HL-60 (cell line): ENCODE data around the gene GCM1.

Experiments
- DNase-seq, 2 experiments: peaks; one replicate each; pipeline ENCODE4 v3.0.0-alpha.2; 2010 to 2020; ENCODE audit warnings: low read depth in 1 of 2, low spot score in 1 of 2
- H3K27ac ChIP-seq: fragments of 250-450 bp; sonication (Bioruptor Pico); replicated peaks from 2 replicates; pipeline ENCODE4 v1.5.1; 2020; ENCODE audit warnings: mild to moderate bottlenecking, moderate library complexity
- H3K27me3 ChIP-seq: fragments of 250-450 bp; sonication (Bioruptor Pico); 2 replicates; pipeline ENCODE4 v1.5.1; 2021; ENCODE audit warnings: mild to moderate bottlenecking, moderate library complexity; ENCODE audit not compliant: insufficient read depth, poor library complexity, severe bottlenecking
- H3K4me3 ChIP-seq: replicated peaks from 2 replicates; pipeline ENCODE4 v1.5.1; 2011; ENCODE audit warnings: mild to moderate bottlenecking, control low read depth, low read length; ENCODE audit not compliant: insufficient read depth
- GABPA ChIP-seq: IDR thresholded peaks from 2 replicates; pipeline ENCODE4 v1.6.1; 2012; ENCODE audit warnings: low read depth
- POLR2AphosphoS5 ChIP-seq: IDR thresholded peaks from 2 replicates; pipeline ENCODE4 v1.6.1; 2012; ENCODE audit warnings: low read depth
- REST ChIP-seq: IDR thresholded peaks from 2 replicates; pipeline ENCODE4 v1.6.1; 2012; ENCODE audit warnings: low read depth; ENCODE audit not compliant: insufficient replicate concordance
- SPI1 ChIP-seq: IDR thresholded peaks from 2 replicates; pipeline ENCODE4 v1.6.1; 2012; ENCODE audit warnings: low read depth, mild to moderate bottlenecking, borderline replicate concordance
- TF ChIP-seq, protein P1 (sequence below): IDR thresholded peaks from one replicate; pipeline ENCODE4 v1.5.1; 2011; ENCODE audit warnings: low read length, control low read depth, inconsistent platforms; ENCODE audit not compliant: insufficient read depth

GCM1 gene

GRCh38 chr6:53119772-53120409, 28.8 kb downstream of the GCM1 start:
- no peaks in the 10 kb centered on the region for H3K27me3 ChIP-seq
- no peak overlapping the region for H3K4me3 ChIP-seq
- TF ChIP-seq GABPA (no peak), POLR2AphosphoS5 (no peak), SPI1 (no peak), REST (no peak)
- TF ChIP-seq, protein P1, sequence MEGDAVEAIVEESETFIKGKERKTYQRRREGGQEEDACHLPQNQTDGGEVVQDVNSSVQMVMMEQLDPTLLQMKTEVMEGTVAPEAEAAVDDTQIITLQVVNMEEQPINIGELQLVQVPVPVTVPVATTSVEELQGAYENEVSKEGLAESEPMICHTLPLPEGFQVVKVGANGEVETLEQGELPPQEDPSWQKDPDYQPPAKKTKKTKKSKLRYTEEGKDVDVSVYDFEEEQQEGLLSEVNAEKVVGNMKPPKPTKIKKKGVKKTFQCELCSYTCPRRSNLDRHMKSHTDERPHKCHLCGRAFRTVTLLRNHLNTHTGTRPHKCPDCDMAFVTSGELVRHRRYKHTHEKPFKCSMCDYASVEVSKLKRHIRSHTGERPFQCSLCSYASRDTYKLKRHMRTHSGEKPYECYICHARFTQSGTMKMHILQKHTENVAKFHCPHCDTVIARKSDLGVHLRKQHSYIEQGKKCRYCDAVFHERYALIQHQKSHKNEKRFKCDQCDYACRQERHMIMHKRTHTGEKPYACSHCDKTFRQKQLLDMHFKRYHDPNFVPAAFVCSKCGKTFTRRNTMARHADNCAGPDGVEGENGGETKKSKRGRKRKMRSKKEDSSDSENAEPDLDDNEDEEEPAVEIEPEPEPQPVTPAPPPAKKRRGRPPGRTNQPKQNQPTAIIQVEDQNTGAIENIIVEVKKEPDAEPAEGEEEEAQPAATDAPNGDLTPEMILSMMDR = no peak
- no peak for DNase-seq
- no peak overlapping the region for H3K27ac ChIP-seq

DNA sequence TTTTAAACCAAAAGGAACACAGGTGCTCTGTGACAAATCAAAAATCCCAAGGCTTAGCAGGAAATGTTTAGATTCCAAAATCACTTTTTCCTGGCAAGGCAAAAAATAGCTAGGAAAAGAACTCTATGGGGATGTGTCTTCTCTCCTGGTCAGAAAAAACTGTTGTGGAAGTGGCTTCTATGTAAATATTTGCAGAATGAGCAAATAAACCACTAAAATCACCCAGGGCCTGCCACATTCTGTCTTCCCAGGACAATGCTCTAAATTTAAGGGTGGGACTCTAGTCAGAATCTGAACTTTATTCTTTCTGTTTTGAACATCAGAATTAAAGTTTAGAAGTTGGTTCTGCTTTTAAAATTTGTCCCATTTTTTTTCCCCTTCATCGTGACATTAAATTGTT, 29.3 kb downstream of the GCM1 start:
- no peak overlapping the region for H3K27ac ChIP-seq
- H3K4me3 ChIP-seq = no peak overlapping the region
- H3K27me3 ChIP-seq = no peaks in the 10 kb centered on the region
- TF ChIP-seq SPI1 (no peak), GABPA (no peak), REST (no peak), POLR2AphosphoS5 (no peak)
- TF ChIP-seq, protein P1 = no peak
- no peak for DNase-seq

DNA sequence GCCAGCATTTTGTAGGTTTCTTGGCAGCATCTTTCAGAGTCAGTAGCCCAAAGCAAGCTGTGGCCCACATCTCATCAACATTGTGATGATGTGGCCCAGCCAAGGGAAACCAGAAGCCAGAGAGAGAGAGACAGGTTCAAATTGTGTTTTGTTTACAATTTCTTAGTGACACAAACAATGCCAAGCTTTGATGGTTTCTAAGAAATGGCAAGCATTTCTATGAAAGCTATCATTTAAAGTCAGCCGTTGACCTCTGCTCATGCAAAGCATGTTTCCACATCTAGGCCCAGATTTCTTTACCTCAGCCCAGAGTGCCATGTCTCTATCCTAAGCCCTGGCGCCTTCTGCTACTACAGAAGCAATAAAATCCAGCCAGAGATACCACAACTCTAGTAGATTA, 32.9 kb downstream of the GCM1 start:
- no peak for DNase-seq
- no peaks in the 10 kb centered on the region for H3K27me3 ChIP-seq
- no peak overlapping the region for H3K27ac ChIP-seq
- TF ChIP-seq GABPA = no peak
- no peak for TF ChIP-seq SPI1
- TF ChIP-seq REST = no peak
- TF ChIP-seq, protein P1 = no peak
- no peak for TF ChIP-seq POLR2AphosphoS5
- no peak overlapping the region for H3K4me3 ChIP-seq
